Lung (tissue), 12 donors: ENCODE measurements around the gene CGNL1. TPM values are rescaled to one million over a fixed set of nuclear protein-coding genes. Genes with fewer than 3 reads are reported as not detected.
A peak's percentile ranks its signal among the peaks of the same experiment; 100 is the strongest.

Experiments
- ATAC-seq: fragments of 200-7000 bp; cut with Tn5 transposase; one replicate; pipeline ENCODE4 v1.9.1; 2020; ENCODE audit warnings: moderate number of reproducible peaks; ENCODE audit not compliant: insufficient read depth, low FRiP score
- DNase-seq, 3 donors: peaks; one replicate each; pipeline ENCODE4 v3.0.0-alpha.2; 2013 to 2017
- H3K27ac ChIP-seq, 2 donors: one replicate each; pipeline ENCODE4 v1.5.1; 2013; ENCODE audit warnings: mild to moderate bottlenecking in 2 of 2, moderate library complexity in 2 of 2, control low read depth in 1 of 2, inconsistent platforms in 1 of 2, low read depth in 1 of 2, low read length in 1 of 2
- H3K27me3 ChIP-seq, 3 donors: one replicate each; pipeline ENCODE4 v1.5.1; 2013; ENCODE audit warnings: low read length in 2 of 3; ENCODE audit not compliant: control insufficient read depth in 3 of 3, insufficient read depth in 3 of 3
- H3K36me3 ChIP-seq, 4 donors: one replicate each; pipeline ENCODE4 v1.5.1; 2013; ENCODE audit warnings: low read length in 4 of 4, mild to moderate bottlenecking in 1 of 4, moderate library complexity in 1 of 4; ENCODE audit not compliant: control insufficient read depth in 4 of 4, insufficient read depth in 4 of 4
- H3K4me1 ChIP-seq, 5 donors: one replicate each; pipeline ENCODE4 v1.5.1; 2013; ENCODE audit warnings: low read length in 5 of 5, mild to moderate bottlenecking in 2 of 5, moderate library complexity in 1 of 5; ENCODE audit not compliant: control insufficient read depth in 5 of 5, insufficient read depth in 5 of 5
- H3K4me3 ChIP-seq: one replicate; pipeline ENCODE4 v1.5.1; 2013; ENCODE audit warnings: mild to moderate bottlenecking, control low read depth, moderate library complexity
- H3K9ac ChIP-seq, 2 donors: one replicate each; pipeline ENCODE4 v1.5.1; 2013; ENCODE audit warnings: low read length in 2 of 2, control low read depth in 1 of 2; ENCODE audit not compliant: insufficient read depth in 1 of 2
- H3K9me3 ChIP-seq, 4 donors: one replicate each; pipeline ENCODE4 v1.5.1; 2013; ENCODE audit warnings: low read length in 3 of 4, mild to moderate bottlenecking in 1 of 4, moderate library complexity in 1 of 4; ENCODE audit not compliant: control insufficient read depth in 4 of 4, insufficient read depth in 3 of 4
- WGBS, 2 donors: extraction: QIAGEN DNeasy Blood & Tissue Kit; methylation state at CpG; one replicate each; pipeline ENCODE4 v1.1.7; 2013; 5-methylcytosine and 5-hydroxymethylcytosine counted together
- polyA plus RNA-seq, 2 donors: library from polyadenylated mRNA; stranded (reverse); fragments of 200-250 nt; gene quantifications; one replicate each; pipeline ENCODE4 v1.2.1, GENCODE V29; 2013
- total RNA-seq, 2 donors: library from RNA; depleted of rRNA in 1 of 2; stranded (reverse); fragments of >200 nt in 1 of 2; gene quantifications; one replicate each; pipeline ENCODE4 v1.2.1, GENCODE V29; 2014 to 2021
- TF ChIP-seq, protein P1 (sequence below): IDR thresholded peaks from 2 replicates; pipeline ENCODE4 v1.5.1; 2012; ENCODE audit warnings: mild to moderate bottlenecking; ENCODE audit errors: control extremely low read depth, extremely low read depth
- donor health status: control.
- donor health status: control.
- donor health status: Bipolar disorder and iron deficiency.
- donor health status: healthy.
- donor health status: DM: yes; HTN: yes; CAD: no.

The CGNL1 gene
- total and polyA plus RNA-seq, 4 donors: 9.0 to 42.5 (median 22.9) TPM

DNA sequence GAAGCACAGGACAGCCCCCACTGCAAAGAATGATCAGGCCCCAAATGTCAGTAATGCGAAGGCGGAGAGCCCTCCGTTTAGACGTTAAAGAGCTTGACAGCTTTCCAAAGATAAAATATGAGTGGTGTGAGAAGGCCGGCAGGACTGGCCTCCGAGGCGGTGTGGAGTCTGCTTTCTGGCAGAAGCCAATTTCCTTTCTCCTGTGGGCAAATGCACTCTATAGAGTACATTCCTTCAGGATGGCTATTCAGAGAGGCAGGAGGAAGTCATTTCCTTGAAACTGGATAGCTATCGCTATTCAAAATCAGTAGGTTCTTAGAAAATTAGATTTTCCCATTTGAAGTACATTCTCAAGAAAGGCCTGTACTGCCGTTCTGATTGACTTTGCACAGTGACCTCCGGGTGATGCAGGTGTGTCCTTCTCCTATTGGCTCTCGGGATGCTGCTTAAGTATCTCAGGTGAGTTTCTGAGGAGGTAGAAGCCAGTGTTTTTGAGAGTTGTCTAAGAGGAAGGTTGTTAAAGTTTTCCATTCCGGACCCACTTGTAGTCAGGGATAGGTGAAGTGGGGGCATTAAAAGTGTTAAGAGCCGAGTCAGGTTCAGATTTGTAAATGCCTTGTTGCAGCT is 142.6 kb downstream of the CGNL1 start:
- Histone ChIP-seq H3K9ac (no peak overlapping the region), H3K4me1 (peaks cover 0 to 30% (median 7%) of the 10 kb centered on the region in 5 donors), H3K36me3 (peaks cover 0 to 4% (median 0%) of the 10 kb centered on the region in 4 donors), H3K27me3 (no peaks in the 10 kb centered on the region), H3K27ac (no peak overlapping the region), H3K4me3 (no peak overlapping the region), H3K9me3 (no peaks in the 10 kb centered on the region)
- WGBS, 2 donors: 66 to 83% methylated on average over 13 of the region's 13 CpGs
- TF ChIP-seq, protein P1, sequence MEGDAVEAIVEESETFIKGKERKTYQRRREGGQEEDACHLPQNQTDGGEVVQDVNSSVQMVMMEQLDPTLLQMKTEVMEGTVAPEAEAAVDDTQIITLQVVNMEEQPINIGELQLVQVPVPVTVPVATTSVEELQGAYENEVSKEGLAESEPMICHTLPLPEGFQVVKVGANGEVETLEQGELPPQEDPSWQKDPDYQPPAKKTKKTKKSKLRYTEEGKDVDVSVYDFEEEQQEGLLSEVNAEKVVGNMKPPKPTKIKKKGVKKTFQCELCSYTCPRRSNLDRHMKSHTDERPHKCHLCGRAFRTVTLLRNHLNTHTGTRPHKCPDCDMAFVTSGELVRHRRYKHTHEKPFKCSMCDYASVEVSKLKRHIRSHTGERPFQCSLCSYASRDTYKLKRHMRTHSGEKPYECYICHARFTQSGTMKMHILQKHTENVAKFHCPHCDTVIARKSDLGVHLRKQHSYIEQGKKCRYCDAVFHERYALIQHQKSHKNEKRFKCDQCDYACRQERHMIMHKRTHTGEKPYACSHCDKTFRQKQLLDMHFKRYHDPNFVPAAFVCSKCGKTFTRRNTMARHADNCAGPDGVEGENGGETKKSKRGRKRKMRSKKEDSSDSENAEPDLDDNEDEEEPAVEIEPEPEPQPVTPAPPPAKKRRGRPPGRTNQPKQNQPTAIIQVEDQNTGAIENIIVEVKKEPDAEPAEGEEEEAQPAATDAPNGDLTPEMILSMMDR: no peak
- ATAC-seq (peak; percentile 63), DNase-seq (peak in 2 of 3 donors; percentile 30 to 58)

GRCh38 chr15:57519806-57520205 is 143.5 kb downstream of the CGNL1 start:
- no peak for ATAC-seq
- H3K9me3 ChIP-seq: no peaks in the 10 kb centered on the region

GRCh38 chr15:57521503-57521902 is 145.2 kb downstream of the CGNL1 start:
- 88% methylated on average over 2 of the region's 2 CpGs for WGBS, 2 donors
- ATAC-seq: no peak
- no peaks in the 10 kb centered on the region for H3K27me3 ChIP-seq
- no peak overlapping the region for H3K27ac ChIP-seq
- H3K4me3 ChIP-seq: no peak overlapping the region
- TF ChIP-seq, protein P1: no peak
- no peaks in the 10 kb centered on the region for H3K9me3 ChIP-seq
- no peak overlapping the region for H3K9ac ChIP-seq
- peaks cover 0 to 26% (median 5%) of the 10 kb centered on the region in 5 donors for H3K4me1 ChIP-seq
- DNase-seq: no peak
- H3K36me3 ChIP-seq: peaks cover 0 to 6% (median 0%) of the 10 kb centered on the region in 4 donors

More at GRCh38 chr15:57519806-57520205, 143.5 kb downstream of the CGNL1 start:
- Histone ChIP-seq H3K4me3 (no peak overlapping the region), H3K27ac (no peak overlapping the region), H3K36me3 (peaks cover 0 to 6% (median 0%) of the 10 kb centered on the region in 4 donors), H3K4me1 (peaks cover 0 to 30% (median 6%) of the 10 kb centered on the region in 5 donors), H3K27me3 (no peaks in the 10 kb centered on the region), H3K9ac (no peak overlapping the region)
- no peak for DNase-seq
- 87 to 90% methylated on average over 4 of the region's 4 CpGs for WGBS, 2 donors
- TF ChIP-seq, protein P1: no peak
